ENCODE measurements around the gene TECPR1.

Gene TECPR1

DNA sequence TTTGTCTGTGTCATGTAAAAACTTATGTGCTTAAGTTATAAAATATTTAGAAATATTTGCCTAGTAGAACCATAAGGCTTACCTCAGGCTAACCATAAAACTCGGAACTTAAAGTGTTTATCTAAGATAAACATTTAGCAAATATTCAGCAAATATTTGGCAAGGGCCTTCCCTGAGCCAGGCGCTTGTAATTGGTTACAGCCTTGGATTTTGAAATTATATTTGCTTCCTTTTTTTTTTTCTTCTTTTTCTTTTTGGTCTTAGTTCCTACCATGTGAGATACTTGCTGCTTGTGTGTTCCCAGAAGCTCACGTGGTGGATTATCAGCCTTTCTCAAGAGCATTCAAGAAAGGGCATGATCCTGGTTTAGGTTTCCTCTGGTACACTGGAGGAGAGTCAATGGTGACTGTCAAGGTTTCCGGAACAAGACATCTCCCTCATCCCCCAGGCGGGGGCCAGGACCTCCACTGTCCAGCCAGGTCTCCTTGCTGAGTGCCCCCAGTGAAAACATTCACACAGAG lies 24.3 kb upstream of the TECPR1 start:
- Histone ChIP-seq H2AK5ac (ENCODE audit: low read depth, low read length) (no peak overlapping the region), H3K4me3 (ENCODE audit: low read length in 2 of 2) (no peak overlapping the region), H3K79me1 (ENCODE audit: low read depth, low read length) (no peaks in the 10 kb centered on the region), H3K9me3 (replicated peaks in 1 of 2; ENCODE audit: control insufficient read depth in 2 of 2, insufficient read depth in 1 of 2, low read depth in 1 of 2, low read length in 2 of 2) (no peaks in the 10 kb centered on the region), H3K4me1 (ENCODE audit: control insufficient read depth in 2 of 2, insufficient read depth in 1 of 2, low read depth in 1 of 2, low read length in 2 of 2) (peaks cover 4 to 7% of the 10 kb centered on the region in 2 donors), H3K36me3 (replicated peaks in 1 of 2; ENCODE audit: control insufficient read depth in 2 of 2, insufficient read depth in 2 of 2, low read length in 2 of 2) (no peaks in the 10 kb centered on the region), H3K9ac (ENCODE audit: low read depth, low read length, poor library complexity) (no peak overlapping the region), H3K4ac (ENCODE audit: low read length) (no peak overlapping the region), H3K14ac (ENCODE audit: low read length) (no peak overlapping the region), H3K4me2 (ENCODE audit: insufficient read depth, low read length, poor library complexity, severe bottlenecking) (no peak overlapping the region), H3K23ac (ENCODE audit: low read depth, low read length, poor library complexity) (no peak overlapping the region), H3K27me3 (ENCODE audit: control insufficient read depth in 3 of 3, insufficient read depth in 3 of 3, low read depth in 1 of 3, low read length in 3 of 3) (no peaks in the 10 kb centered on the region), H3K18ac (ENCODE audit: low read length) (no peak overlapping the region), H2BK120ac (ENCODE audit: low read depth, low read length) (no peak overlapping the region), H2BK15ac (ENCODE audit: low read length) (no peak overlapping the region), H4K8ac (ENCODE audit: low read depth, low read length) (no peak overlapping the region), H2BK5ac (ENCODE audit: low read length) (no peak overlapping the region), H2BK12ac (ENCODE audit: low read length) (no peak overlapping the region), H3K27ac (replicated peaks; ENCODE audit: low read length) (no peak overlapping the region), H2AFZ (ENCODE audit: low read length) (no peak overlapping the region), H4K91ac (ENCODE audit: low read depth, low read length, poor library complexity) (no peak overlapping the region)
- no peak for DNase-seq (ENCODE audit: low spot score)
- no CpG with 5 or more reads among the region's 5 CpGs for WGBS, 2 donors (ENCODE audit: extremely low coverage in 2 of 2, insufficient read length in 2 of 2, insufficient replicate concordance in 1 of 2)

DNA sequence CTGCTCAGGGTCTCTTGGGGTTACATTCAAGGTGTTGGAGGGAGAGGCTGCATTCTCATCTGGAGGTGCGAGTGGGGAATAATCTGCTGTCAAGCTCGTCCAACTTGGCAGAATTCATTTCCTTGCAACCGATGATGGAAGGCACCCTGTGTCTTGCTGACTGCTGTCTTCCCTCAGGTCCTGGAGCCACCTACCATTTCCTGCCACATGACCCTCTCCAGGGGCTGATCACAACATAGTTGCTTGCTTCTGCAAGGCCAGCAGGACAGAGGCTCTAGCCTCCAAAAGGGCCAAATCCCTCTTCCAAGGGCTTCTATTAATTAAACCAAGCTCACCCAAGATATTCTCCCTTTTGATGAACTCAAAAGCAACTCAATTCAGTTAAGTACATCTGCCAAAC lies 15.3 kb upstream of the TECPR1 start:
- no peaks in the 10 kb centered on the region for H3K9me3 ChIP-seq (replicated peaks in 1 of 2; ENCODE audit: control insufficient read depth in 2 of 2, insufficient read depth in 1 of 2, low read depth in 1 of 2, low read length in 2 of 2)
- H2BK5ac ChIP-seq (ENCODE audit: low read length): no peak overlapping the region
- no peak overlapping the region for H3K9ac ChIP-seq (ENCODE audit: low read depth, low read length, poor library complexity)
- H3K36me3 ChIP-seq (replicated peaks in 1 of 2; ENCODE audit: control insufficient read depth in 2 of 2, insufficient read depth in 2 of 2, low read length in 2 of 2): peaks cover 0 to 15% of the 10 kb centered on the region in 2 donors
- no peak overlapping the region for H3K23ac ChIP-seq (ENCODE audit: low read depth, low read length, poor library complexity)
- H4K91ac ChIP-seq (ENCODE audit: low read depth, low read length, poor library complexity): no peak overlapping the region
- WGBS, 2 donors (ENCODE audit: extremely low coverage in 2 of 2, insufficient read length in 2 of 2, insufficient replicate concordance in 1 of 2): no CpG with 5 or more reads among the region's 3 CpGs
- H2BK12ac ChIP-seq (ENCODE audit: low read length): no peak overlapping the region
- H2AFZ ChIP-seq (ENCODE audit: low read length): no peak overlapping the region
- H3K4me3 ChIP-seq (ENCODE audit: low read length in 2 of 2): no peak overlapping the region
- no peaks in the 10 kb centered on the region for H3K79me1 ChIP-seq (ENCODE audit: low read depth, low read length)
- no peak for DNase-seq (ENCODE audit: low spot score)
- H3K27ac ChIP-seq (replicated peaks; ENCODE audit: low read length): no peak overlapping the region
- no peak overlapping the region for H3K18ac ChIP-seq (ENCODE audit: low read length)
- H2BK120ac ChIP-seq (ENCODE audit: low read depth, low read length): no peak overlapping the region
- no peak overlapping the region for H2AK5ac ChIP-seq (ENCODE audit: low read depth, low read length)
- no peak overlapping the region for H4K8ac ChIP-seq (ENCODE audit: low read depth, low read length)
- H2BK15ac ChIP-seq (ENCODE audit: low read length): no peak overlapping the region
- H3K4me1 ChIP-seq (ENCODE audit: control insufficient read depth in 2 of 2, insufficient read depth in 1 of 2, low read depth in 1 of 2, low read length in 2 of 2): no peaks in the 10 kb centered on the region
- H3K4ac ChIP-seq (ENCODE audit: low read length): no peak overlapping the region
- H3K4me2 ChIP-seq (ENCODE audit: insufficient read depth, low read length, poor library complexity, severe bottlenecking): no peak overlapping the region
- no peaks in the 10 kb centered on the region for H3K27me3 ChIP-seq (ENCODE audit: control insufficient read depth in 3 of 3, insufficient read depth in 3 of 3, low read depth in 1 of 3, low read length in 3 of 3)
- H3K14ac ChIP-seq (ENCODE audit: low read length): no peak overlapping the region

- Histone ChIP-seq H3K4me3 (ENCODE audit: low read length in 2 of 2) (no peak overlapping the region), H4K91ac (ENCODE audit: low read depth, low read length, poor library complexity) (no peak overlapping the region), H2BK15ac (ENCODE audit: low read length) (no peak overlapping the region), H2AFZ (ENCODE audit: low read length) (no peak overlapping the region), H3K14ac (ENCODE audit: low read length) (no peak overlapping the region), H4K8ac (ENCODE audit: low read depth, low read length) (no peak overlapping the region), H3K18ac (ENCODE audit: low read length) (no peak overlapping the region), H3K27ac (replicated peaks; ENCODE audit: low read length) (no peak overlapping the region), H2BK120ac (ENCODE audit: low read depth, low read length) (no peak overlapping the region), H3K4me1 (ENCODE audit: control insufficient read depth in 2 of 2, insufficient read depth in 1 of 2, low read depth in 1 of 2, low read length in 2 of 2) (no peaks in the 10 kb centered on the region), H3K9ac (ENCODE audit: low read depth, low read length, poor library complexity) (no peak overlapping the region), H3K23ac (ENCODE audit: low read depth, low read length, poor library complexity) (no peak overlapping the region), H3K36me3 (replicated peaks in 1 of 2; ENCODE audit: control insufficient read depth in 2 of 2, insufficient read depth in 2 of 2, low read length in 2 of 2) (peaks cover 0 to 16% of the 10 kb centered on the region in 2 donors), H3K4ac (ENCODE audit: low read length) (no peak overlapping the region), H2BK12ac (ENCODE audit: low read length) (no peak overlapping the region), H3K79me1 (ENCODE audit: low read depth, low read length) (no peaks in the 10 kb centered on the region), H3K4me2 (ENCODE audit: insufficient read depth, low read length, poor library complexity, severe bottlenecking) (no peak overlapping the region), H2AK5ac (ENCODE audit: low read depth, low read length) (no peak overlapping the region), H3K9me3 (replicated peaks in 1 of 2; ENCODE audit: control insufficient read depth in 2 of 2, insufficient read depth in 1 of 2, low read depth in 1 of 2, low read length in 2 of 2) (no peaks in the 10 kb centered on the region), H2BK5ac (ENCODE audit: low read length) (no peak overlapping the region), H3K27me3 (ENCODE audit: control insufficient read depth in 3 of 3, insufficient read depth in 3 of 3, low read depth in 1 of 3, low read length in 3 of 3) (no peaks in the 10 kb centered on the region)
- DNase-seq (ENCODE audit: low spot score): no peak
- no CpG with 5 or more reads among the region's 2 CpGs for WGBS, 2 donors (ENCODE audit: extremely low coverage in 2 of 2, insufficient read length in 2 of 2, insufficient replicate concordance in 1 of 2)
Measured at GRCh38 chr7:98266840-98267239, 14.8 kb upstream of the TECPR1 start.

DNA sequence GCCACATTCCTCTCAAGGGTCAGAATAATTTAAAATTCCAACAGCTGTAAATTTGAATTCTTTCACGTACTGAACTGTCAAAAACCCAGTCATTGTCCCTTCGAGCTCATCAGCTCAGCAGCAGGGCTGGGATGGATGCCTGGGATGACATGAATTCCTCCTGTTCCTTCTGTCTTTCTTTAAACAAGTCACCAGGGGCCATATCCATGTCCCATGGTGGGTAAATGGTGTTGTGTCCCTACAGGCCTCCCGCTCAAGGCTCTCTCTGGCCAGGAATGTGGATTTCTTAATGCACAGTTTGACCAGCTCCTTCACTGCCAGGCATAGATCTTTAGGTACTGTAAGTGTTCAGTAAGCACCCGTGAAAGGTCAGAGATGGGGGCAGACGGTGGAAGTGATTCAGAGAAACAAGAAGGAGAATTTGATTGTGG lies 13.8 kb upstream of the TECPR1 start:
- no peak overlapping the region for H4K91ac ChIP-seq (ENCODE audit: low read depth, low read length, poor library complexity)
- no peak overlapping the region for H3K4ac ChIP-seq (ENCODE audit: low read length)
- no CpG with 5 or more reads among the region's 5 CpGs for WGBS, 2 donors (ENCODE audit: extremely low coverage in 2 of 2, insufficient read length in 2 of 2, insufficient replicate concordance in 1 of 2)
- no peak for DNase-seq (ENCODE audit: low spot score)
- no peaks in the 10 kb centered on the region for H3K79me1 ChIP-seq (ENCODE audit: low read depth, low read length)
- no peak overlapping the region for H2BK12ac ChIP-seq (ENCODE audit: low read length)
- H3K4me1 ChIP-seq (ENCODE audit: control insufficient read depth in 2 of 2, insufficient read depth in 1 of 2, low read depth in 1 of 2, low read length in 2 of 2): no peaks in the 10 kb centered on the region
- H3K27ac ChIP-seq (replicated peaks; ENCODE audit: low read length): peak overlapping the region; percentile 4
- no peak overlapping the region for H2AFZ ChIP-seq (ENCODE audit: low read length)
- H2AK5ac ChIP-seq (ENCODE audit: low read depth, low read length): no peak overlapping the region
- H3K23ac ChIP-seq (ENCODE audit: low read depth, low read length, poor library complexity): no peak overlapping the region
- H2BK15ac ChIP-seq (ENCODE audit: low read length): no peak overlapping the region
- H3K4me3 ChIP-seq (ENCODE audit: low read length in 2 of 2): no peak overlapping the region
- no peaks in the 10 kb centered on the region for H3K27me3 ChIP-seq (ENCODE audit: control insufficient read depth in 3 of 3, insufficient read depth in 3 of 3, low read depth in 1 of 3, low read length in 3 of 3)
- H3K9ac ChIP-seq (ENCODE audit: low read depth, low read length, poor library complexity): no peak overlapping the region
- no peak overlapping the region for H2BK5ac ChIP-seq (ENCODE audit: low read length)
- H3K18ac ChIP-seq (ENCODE audit: low read length): no peak overlapping the region
- H2BK120ac ChIP-seq (ENCODE audit: low read depth, low read length): no peak overlapping the region
- peaks cover 4 to 26% of the 10 kb centered on the region in 2 donors for H3K36me3 ChIP-seq (replicated peaks in 1 of 2; ENCODE audit: control insufficient read depth in 2 of 2, insufficient read depth in 2 of 2, low read length in 2 of 2)
- no peak overlapping the region for H3K4me2 ChIP-seq (ENCODE audit: insufficient read depth, low read length, poor library complexity, severe bottlenecking)
- no peak overlapping the region for H4K8ac ChIP-seq (ENCODE audit: low read depth, low read length)
- H3K14ac ChIP-seq (ENCODE audit: low read length): no peak overlapping the region
- H3K9me3 ChIP-seq (replicated peaks in 1 of 2; ENCODE audit: control insufficient read depth in 2 of 2, insufficient read depth in 1 of 2, low read depth in 1 of 2, low read length in 2 of 2): peaks cover 0 to 8% of the 10 kb centered on the region in 2 donors

Measured in neuronal stem cell (in vitro differentiated cells).